Glutamatergic neuron (in vitro differentiated cells): ENCODE results near the gene RGS6. TPM values are rescaled to one million over a fixed set of nuclear protein-coding genes. Genes with fewer than 3 reads are reported as not detected.

Source experiments
- DNase-seq: peaks from one replicate; pipeline ENCODE4 v3.0.0; 2022
- H3K27ac Mint-ChIP-seq: one replicate; pipeline ENCODE4 v1.8.0; 2020; ENCODE audit warnings: mild to moderate bottlenecking, mixed read lengths, inconsistent platforms; ENCODE audit not compliant: unreplicated experiment
- H3K27me3 Mint-ChIP-seq: one replicate; pipeline ENCODE4 v1.8.0; 2020; ENCODE audit warnings: mild to moderate bottlenecking, moderate library complexity, mixed read lengths, inconsistent platforms; ENCODE audit not compliant: unreplicated experiment
- H3K36me3 Mint-ChIP-seq: one replicate; pipeline ENCODE4 v1.8.0; 2020; ENCODE audit warnings: mild to moderate bottlenecking, mixed read lengths, inconsistent platforms; ENCODE audit not compliant: unreplicated experiment
- H3K4me1 Mint-ChIP-seq: one replicate; pipeline ENCODE4 v1.8.0; 2020; ENCODE audit warnings: mild to moderate bottlenecking, low read depth, mixed read lengths, inconsistent platforms; ENCODE audit not compliant: unreplicated experiment
- H3K4me3 Mint-ChIP-seq: one replicate; pipeline ENCODE4 v1.8.0; 2020; ENCODE audit warnings: mild to moderate bottlenecking, mixed read lengths, inconsistent platforms; ENCODE audit not compliant: unreplicated experiment
- H3K9me3 Mint-ChIP-seq: one replicate; pipeline ENCODE4 v1.8.0; 2020; ENCODE audit warnings: mild to moderate bottlenecking, moderate library complexity, mixed read lengths, inconsistent platforms; ENCODE audit not compliant: unreplicated experiment
- CTCF ChIP-seq: fragments of 200-600 bp; sonication (generic); IDR thresholded peaks from one replicate; pipeline ENCODE4 v1.5.0; 2021; ENCODE audit not compliant: partially characterized antibody, unreplicated experiment
- total RNA-seq: library from RNA; stranded (reverse); fragmentation: NEBNext Ultra II Directional; extraction: Animal tissue kit (Norgen Biotek cat#: 25700); gene quantifications from one replicate; pipeline ENCODE4 v1.2.1, GENCODE V29; 2021; ENCODE audit not compliant: unreplicated experiment

RGS6 gene
- total RNA-seq, 1 donor from 2014 or later, result 1.2 TPM

GRCh38 chr14:72311116-72311515 is 378.9 kb downstream of the RGS6 start:
- no peaks in the 10 kb centered on the region for H3K9me3 Mint-ChIP-seq
- no peak overlapping the region for H3K4me3 Mint-ChIP-seq
- no peak for DNase-seq
- H3K27me3 Mint-ChIP-seq, result peaks cover 2% of the 10 kb centered on the region
- H3K36me3 Mint-ChIP-seq, result no peaks in the 10 kb centered on the region
- no peaks in the 10 kb centered on the region for H3K4me1 Mint-ChIP-seq
- H3K27ac Mint-ChIP-seq, result no peak overlapping the region
- TF ChIP-seq CTCF, result no peak

DNA sequence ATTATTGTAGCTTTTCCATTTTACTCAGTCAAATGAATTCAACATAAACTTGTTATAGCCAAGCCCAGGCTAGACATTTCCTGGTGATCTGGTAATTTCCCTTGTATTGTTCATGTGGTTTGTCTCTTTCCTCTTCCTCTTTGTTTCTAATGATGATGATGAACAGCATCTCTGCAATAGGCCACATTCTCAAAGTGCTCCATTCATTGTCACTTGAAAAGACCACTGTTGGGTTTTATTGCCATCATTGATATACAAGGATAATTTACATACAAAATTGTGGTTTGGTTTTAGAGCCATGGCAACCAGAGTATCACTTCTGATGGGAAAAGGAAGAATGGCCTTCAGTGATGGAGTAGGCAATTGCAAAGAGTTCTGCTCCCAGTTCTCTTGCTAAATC is 379.3 kb downstream of the RGS6 start:
- H3K27me3 Mint-ChIP-seq, result peaks cover 2% of the 10 kb centered on the region
- H3K4me3 Mint-ChIP-seq, result no peak overlapping the region
- H3K4me1 Mint-ChIP-seq, result no peaks in the 10 kb centered on the region
- H3K9me3 Mint-ChIP-seq, result no peaks in the 10 kb centered on the region
- no peak overlapping the region for H3K27ac Mint-ChIP-seq
- no peak for DNase-seq
- no peak for TF ChIP-seq CTCF
- no peaks in the 10 kb centered on the region for H3K36me3 Mint-ChIP-seq

- no peak for DNase-seq
- H3K4me3 Mint-ChIP-seq, result no peak overlapping the region
- H3K27ac Mint-ChIP-seq, result no peak overlapping the region
- peaks cover 3% of the 10 kb centered on the region for H3K27me3 Mint-ChIP-seq
- no peaks in the 10 kb centered on the region for H3K4me1 Mint-ChIP-seq
- no peak for TF ChIP-seq CTCF
- H3K9me3 Mint-ChIP-seq, result no peaks in the 10 kb centered on the region
- H3K36me3 Mint-ChIP-seq, result no peaks in the 10 kb centered on the region
Observed at GRCh38 chr14:72314808-72315435, 382.7 kb downstream of the RGS6 start.

DNA sequence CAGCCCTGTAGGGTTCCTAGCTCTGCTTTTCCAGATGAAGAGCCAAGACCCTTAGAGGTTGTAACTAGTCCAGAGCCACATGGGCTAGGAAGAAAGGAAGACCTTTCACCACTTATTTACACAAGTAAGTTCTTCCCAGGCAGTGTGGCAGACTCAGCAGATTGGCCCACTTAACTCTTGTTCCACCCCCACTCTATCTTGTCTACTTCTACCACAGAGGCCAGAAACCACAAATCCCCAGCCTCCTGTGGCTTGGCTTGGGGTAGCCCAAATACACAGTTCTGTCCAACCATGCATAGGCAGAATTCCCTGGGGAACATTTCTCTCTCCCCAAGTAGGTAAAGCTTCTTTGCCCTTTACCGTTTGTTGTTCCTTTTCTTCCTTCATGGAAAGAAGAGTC is 383.5 kb downstream of the RGS6 start:
- no peak overlapping the region for H3K4me3 Mint-ChIP-seq
- H3K27me3 Mint-ChIP-seq, result peaks cover 3% of the 10 kb centered on the region
- TF ChIP-seq CTCF, result no peak
- H3K4me1 Mint-ChIP-seq, result no peaks in the 10 kb centered on the region
- no peaks in the 10 kb centered on the region for H3K9me3 Mint-ChIP-seq
- no peaks in the 10 kb centered on the region for H3K36me3 Mint-ChIP-seq
- no peak overlapping the region for H3K27ac Mint-ChIP-seq
- no peak for DNase-seq

GRCh38 chr14:72318648-72319047 is 386.4 kb downstream of the RGS6 start:
- Mint-ChIP-seq H3K9me3 (no peaks in the 10 kb centered on the region), H3K27me3 (peaks cover 2% of the 10 kb centered on the region), H3K27ac (no peak overlapping the region), H3K4me3 (no peak overlapping the region), H3K4me1 (no peaks in the 10 kb centered on the region), H3K36me3 (no peaks in the 10 kb centered on the region)
- TF ChIP-seq CTCF, result no peak
- DNase-seq, result no peak
